Progenitor cell of endocrine pancreas (in vitro differentiated cells): Measurements from ENCODE around the gene UHRF2. TPM values are rescaled to one million over a fixed set of nuclear protein-coding genes. Genes with fewer than 3 reads are reported as not detected.

Experiments
- DNase-seq: peaks from one replicate; pipeline ENCODE4 v3.0.0; 2021; ENCODE audit warnings: low spot score; ENCODE audit not compliant: unreplicated experiment
- H3K27ac Mint-ChIP-seq: 2 replicates; pipeline ENCODE4 v1.8.0; 2021; ENCODE audit warnings: mild to moderate bottlenecking, moderate library complexity, mixed read lengths
- H3K27me3 Mint-ChIP-seq: 2 replicates; pipeline ENCODE4 v1.8.0; 2021; ENCODE audit warnings: mixed read lengths
- H3K36me3 Mint-ChIP-seq: 2 replicates; pipeline ENCODE4 v1.8.0; 2022; ENCODE audit warnings: mixed read lengths; ENCODE audit not compliant: insufficient read depth
- H3K4me1 Mint-ChIP-seq: 2 replicates; pipeline ENCODE4 v1.8.0; 2021; ENCODE audit warnings: low read depth, mixed read lengths
- H3K4me3 Mint-ChIP-seq: 2 replicates; pipeline ENCODE4 v1.8.0; 2021; ENCODE audit warnings: low read depth, mild to moderate bottlenecking, moderate library complexity, mixed read lengths
- H3K9me3 Mint-ChIP-seq: 2 replicates; pipeline ENCODE4 v1.8.0; 2021; ENCODE audit warnings: low read depth, mixed read lengths
- CTCF ChIP-seq: fragments of 200-600 bp; sonication (generic); IDR thresholded peaks from one replicate; pipeline ENCODE4 v1.5.0; 2021; ENCODE audit warnings: antibody characterized with exemption, mild to moderate bottlenecking; ENCODE audit not compliant: unreplicated experiment
- total RNA-seq: library from RNA; stranded (reverse); gene quantifications from 2 replicates; pipeline ENCODE4 v1.2.1, GENCODE V29; 2021

Gene UHRF2
- total RNA-seq, 1 donor from 2014 or later, result 89.9 TPM

- H3K4me1 Mint-ChIP-seq, result peaks cover 11% of the 10 kb centered on the region
- TF ChIP-seq CTCF, result no peak
- H3K27ac Mint-ChIP-seq, result peak overlapping the region; percentile 19
- H3K27me3 Mint-ChIP-seq, result no peaks in the 10 kb centered on the region
- H3K9me3 Mint-ChIP-seq, result no peaks in the 10 kb centered on the region
- no peak for DNase-seq
- H3K4me3 Mint-ChIP-seq, result no peak overlapping the region
- H3K36me3 Mint-ChIP-seq, result peaks cover 12% of the 10 kb centered on the region
Observed at GRCh38 chr9:6428940-6429889, 16.2 kb downstream of the UHRF2 start.

GRCh38 chr9:6431038-6431437, 18.0 kb downstream of the UHRF2 start:
- Mint-ChIP-seq H3K4me3 (no peak overlapping the region), H3K36me3 (peaks cover 7% of the 10 kb centered on the region), H3K27ac (peak overlapping the region; percentile 54), H3K4me1 (peaks cover 8% of the 10 kb centered on the region), H3K27me3 (no peaks in the 10 kb centered on the region), H3K9me3 (no peaks in the 10 kb centered on the region)
- no peak for DNase-seq
- TF ChIP-seq CTCF, result no peak

- no peak for TF ChIP-seq CTCF
- Mint-ChIP-seq H3K4me3 (no peak overlapping the region), H3K36me3 (peaks cover 8% of the 10 kb centered on the region), H3K27ac (peak overlapping the region; percentile 5), H3K4me1 (peaks cover 7% of the 10 kb centered on the region), H3K27me3 (no peaks in the 10 kb centered on the region), H3K9me3 (no peaks in the 10 kb centered on the region)
- no peak for DNase-seq
Observed at GRCh38 chr9:6433410-6433809, 20.4 kb downstream of the UHRF2 start.

GRCh38 chr9:6439051-6439703, 26.2 kb downstream of the UHRF2 start:
- Mint-ChIP-seq H3K27me3 (no peaks in the 10 kb centered on the region), H3K4me3 (no peak overlapping the region), H3K4me1 (peaks cover 3% of the 10 kb centered on the region), H3K27ac (peak overlapping the region; percentile 13), H3K36me3 (peaks cover 5% of the 10 kb centered on the region), H3K9me3 (no peaks in the 10 kb centered on the region)
- TF ChIP-seq CTCF, result no peak
- DNase-seq, result no peak

DNA sequence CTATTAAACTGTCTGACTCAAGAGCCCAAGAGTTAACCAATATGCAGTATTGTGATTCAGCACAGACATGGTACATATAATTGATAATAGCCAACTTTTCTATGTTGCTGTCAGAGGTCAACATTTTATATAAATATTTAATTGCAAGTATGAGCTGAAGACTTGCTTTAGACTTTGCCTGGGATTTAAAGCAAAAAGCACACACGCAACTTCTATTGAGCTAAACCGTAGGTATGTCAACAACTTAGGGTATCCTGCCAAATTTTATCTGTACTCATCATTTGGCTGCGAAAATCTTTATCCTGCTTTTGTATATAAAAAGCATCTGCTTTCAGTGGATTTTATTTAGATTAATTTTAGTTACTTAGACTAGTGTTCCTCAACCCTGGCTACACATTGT, 27.4 kb downstream of the UHRF2 start:
- H3K27me3 Mint-ChIP-seq, result no peaks in the 10 kb centered on the region
- no peak overlapping the region for H3K27ac Mint-ChIP-seq
- no peak for TF ChIP-seq CTCF
- no peak overlapping the region for H3K4me3 Mint-ChIP-seq
- H3K36me3 Mint-ChIP-seq, result peaks cover 5% of the 10 kb centered on the region
- DNase-seq, result no peak
- peaks cover 3% of the 10 kb centered on the region for H3K4me1 Mint-ChIP-seq
- H3K9me3 Mint-ChIP-seq, result no peaks in the 10 kb centered on the region
